Liver (tissue), 9 donors: Measurements from ENCODE around the gene PRRG3. TPM values are rescaled to one million over a fixed set of nuclear protein-coding genes. Genes with fewer than 3 reads are reported as not detected.

Experiments used
- DNase-seq: peaks from one replicate; pipeline ENCODE4 v3.0.0-alpha.2; 2017; ENCODE audit warnings: low spot score
- H3K27ac ChIP-seq, 2 donors: one replicate each; pipeline ENCODE4 v1.7.0; 2013; ENCODE audit warnings: inconsistent platforms in 2 of 2, low read length in 2 of 2, control low read depth in 1 of 2, low read depth in 1 of 2, mild to moderate bottlenecking in 1 of 2
- H3K27me3 ChIP-seq, 4 donors: one replicate each; pipeline versions ENCODE4 v1.6.1 to v1.7.0; 2013; ENCODE audit warnings: low read length in 3 of 4, inconsistent platforms in 1 of 4, mild to moderate bottlenecking in 1 of 4, moderate library complexity in 1 of 4; ENCODE audit not compliant: control insufficient read depth in 4 of 4, insufficient read depth in 4 of 4
- H3K36me3 ChIP-seq, 4 donors: one replicate each; pipeline versions ENCODE4 v1.6.1 to v1.7.0; 2013; ENCODE audit warnings: low read length in 3 of 4, mild to moderate bottlenecking in 3 of 4, low read depth in 1 of 4, moderate library complexity in 1 of 4; ENCODE audit not compliant: control insufficient read depth in 4 of 4, insufficient read depth in 3 of 4
- H3K4me1 ChIP-seq, 4 donors: one replicate each; pipeline versions ENCODE4 v1.6.1 to v1.7.0; 2013; ENCODE audit warnings: low read length in 3 of 4, mild to moderate bottlenecking in 3 of 4, moderate library complexity in 1 of 4; ENCODE audit not compliant: control insufficient read depth in 4 of 4, insufficient read depth in 4 of 4
- H3K4me3 ChIP-seq, 3 donors: one replicate each; pipeline versions ENCODE4 v1.6.1 to v1.7.0; 2013; ENCODE audit warnings: low read length in 3 of 3, control low read depth in 1 of 3, low read depth in 1 of 3, mild to moderate bottlenecking in 1 of 3
- H3K9ac ChIP-seq, 2 donors: one replicate each; pipeline ENCODE4 v1.7.0; 2013; ENCODE audit warnings: low read length in 2 of 2, mild to moderate bottlenecking in 2 of 2, moderate library complexity in 2 of 2, control low read depth in 1 of 2, low read depth in 1 of 2
- H3K9me3 ChIP-seq, 4 donors: one replicate each; pipeline versions ENCODE4 v1.6.1 to v1.7.0; 2013; ENCODE audit warnings: low read length in 3 of 4; ENCODE audit not compliant: control insufficient read depth in 4 of 4
- EGR1 ChIP-seq, 2 donors: IDR thresholded peaks; 2 replicates each; pipeline ENCODE4 v1.6.1; 2016 to 2018; ENCODE audit warnings: antibody characterized with exemption in 2 of 2, low read depth in 2 of 2
- FOXA1 ChIP-seq: IDR thresholded peaks from 2 replicates; pipeline ENCODE4 v1.6.1; 2016; ENCODE audit warnings: antibody characterized with exemption
- FOXA2 ChIP-seq: IDR thresholded peaks from 2 replicates; pipeline ENCODE4 v1.6.1; 2016; ENCODE audit warnings: antibody characterized with exemption
- GABPA ChIP-seq, 2 donors: IDR thresholded peaks in 1 of 2; conservative IDR thresholded peaks in 1 of 2; 2 replicates each; pipeline ENCODE4 v1.6.1; 2016; ENCODE audit warnings: antibody characterized with exemption in 2 of 2, mild to moderate bottlenecking in 1 of 2, moderate library complexity in 1 of 2
- HNF4A ChIP-seq, 2 donors: conservative IDR thresholded peaks; 2 replicates each; pipeline ENCODE4 v1.6.1; 2016; ENCODE audit warnings: antibody characterized with exemption in 2 of 2, mild to moderate bottlenecking in 2 of 2
- HNF4G ChIP-seq: IDR thresholded peaks from 2 replicates; pipeline ENCODE4 v1.6.1; 2016; ENCODE audit warnings: antibody characterized with exemption
- JUND ChIP-seq, 2 donors: IDR thresholded peaks; 2 replicates each; pipeline ENCODE4 v1.6.1; 2016; ENCODE audit warnings: antibody characterized with exemption in 2 of 2
- NR2F2 ChIP-seq: IDR thresholded peaks from 2 replicates; pipeline ENCODE4 v1.6.1; 2016; ENCODE audit warnings: antibody characterized with exemption
- RAD21 ChIP-seq, 2 donors: IDR thresholded peaks; 2 replicates each; pipeline ENCODE4 v1.6.1; 2016; ENCODE audit warnings: antibody characterized with exemption in 2 of 2, mild to moderate bottlenecking in 2 of 2
- RXRA ChIP-seq, 2 donors: IDR thresholded peaks; 2 replicates each; pipeline ENCODE4 v1.6.1; 2017 to 2018; ENCODE audit warnings: antibody characterized with exemption in 2 of 2, mild to moderate bottlenecking in 1 of 2
- SP1 ChIP-seq: IDR thresholded peaks from 2 replicates; pipeline ENCODE4 v1.6.1; 2018; ENCODE audit warnings: antibody characterized with exemption, mild to moderate bottlenecking
- TAF1 ChIP-seq: conservative IDR thresholded peaks from 2 replicates; pipeline ENCODE4 v1.6.1; 2016; ENCODE audit warnings: antibody characterized with exemption, mild to moderate bottlenecking
- YY1 ChIP-seq: IDR thresholded peaks from 2 replicates; pipeline ENCODE4 v1.6.1; 2016; ENCODE audit warnings: antibody characterized with exemption, mild to moderate bottlenecking
- WGBS: extraction: QIAGEN DNeasy Blood & Tissue Kit; methylation state at CpG from one replicate; pipeline ENCODE4 v1.1.7; 2013; 5-methylcytosine and 5-hydroxymethylcytosine counted together
- polyA plus RNA-seq, 2 donors: library from polyadenylated mRNA; stranded (reverse) in 1 of 2; unstranded in 1 of 2; fragments of 200-250 nt in 1 of 2; fragments of >200 nt in 1 of 2; fragmentation: Nextera tagmentation in 1 of 2; extraction: Ambion mirVana in 1 of 2; gene quantifications; one replicate each; pipeline versions ENCODE4 v1.2.1 to v1.2.3, GENCODE V29; 2013 to 2015
- total RNA-seq, 2 donors: library from RNA; depleted of rRNA; stranded (reverse); fragments of >200 nt; gene quantifications; one replicate each; pipeline ENCODE4 v1.2.3, GENCODE V29; 2014
- TF ChIP-seq, protein P1 (sequence below): IDR thresholded peaks from 2 replicates; pipeline ENCODE4 v1.6.1; 2016; ENCODE audit warnings: antibody characterized with exemption, mild to moderate bottlenecking
- TF ChIP-seq, protein P2 (sequence below): IDR thresholded peaks from 2 replicates; pipeline ENCODE4 v1.6.1; 2016; ENCODE audit warnings: antibody characterized with exemption
- TF ChIP-seq, protein P3 (sequence below): IDR thresholded peaks from 2 replicates; pipeline ENCODE4 v1.6.1; 2016; ENCODE audit warnings: antibody characterized with exemption
- TF ChIP-seq, protein P4 (sequence below): IDR thresholded peaks from 2 replicates; pipeline ENCODE4 v1.6.1; 2016; ENCODE audit warnings: antibody characterized with exemption
- TF ChIP-seq, protein P5 (sequence below): fragments of 150-350 bp; IDR thresholded peaks from 2 replicates; pipeline ENCODE4 v1.5.1; 2017; ENCODE audit warnings: improper control_type of control experiment, low read depth, low read length; ENCODE audit not compliant: missing input control
- donor health status: healthy.
- donor health status: healthy.
- donor health status: healthy.
- donor health status: healthy.
- donor health status: healthy.

Gene PRRG3
- total and polyA plus RNA-seq, 4 donors, result under 0.01 to 0.05 (median 0.01) TPM; not detected in 1

DNA sequence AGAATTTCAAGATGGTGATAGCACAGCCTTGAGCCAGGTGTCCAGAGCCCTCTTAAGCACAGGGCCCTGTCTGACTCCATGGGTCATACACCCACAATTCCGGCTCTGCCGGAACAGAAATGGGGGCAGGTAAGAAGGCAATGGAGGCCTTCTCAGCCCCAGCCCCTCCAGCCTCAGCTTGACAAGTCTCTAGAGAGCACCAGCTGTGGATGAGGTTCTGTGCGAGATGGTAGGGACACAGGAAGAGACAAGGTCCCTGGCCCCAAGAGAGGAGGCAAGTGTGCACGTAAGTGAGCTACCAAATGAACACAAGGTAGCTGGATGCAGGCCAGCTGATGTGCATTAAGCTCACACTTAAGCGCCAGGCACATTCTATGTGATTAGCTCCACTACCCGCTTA, 2.4 kb upstream of the PRRG3 start:
- TF ChIP-seq GABPA (IDR thresholded peaks at IDR 0.05 in 1 of 2, conservative IDR thresholded peaks at IDR 0.05 in 1 of 2) (no peak), HNF4G (no peak)
- Histone ChIP-seq H3K9ac (no peak overlapping the region), H3K9me3 (no peaks in the 10 kb centered on the region), H3K27me3 (no peaks in the 10 kb centered on the region), H3K27ac (no peak overlapping the region), H3K4me1 (peaks cover 0 to 3% (median 0%) of the 10 kb centered on the region in 4 donors), H3K36me3 (no peaks in the 10 kb centered on the region), H3K4me3 (no peak overlapping the region)
- WGBS, result 89% methylated on average over 6 of the region's 6 CpGs
- no peak for DNase-seq

DNA sequence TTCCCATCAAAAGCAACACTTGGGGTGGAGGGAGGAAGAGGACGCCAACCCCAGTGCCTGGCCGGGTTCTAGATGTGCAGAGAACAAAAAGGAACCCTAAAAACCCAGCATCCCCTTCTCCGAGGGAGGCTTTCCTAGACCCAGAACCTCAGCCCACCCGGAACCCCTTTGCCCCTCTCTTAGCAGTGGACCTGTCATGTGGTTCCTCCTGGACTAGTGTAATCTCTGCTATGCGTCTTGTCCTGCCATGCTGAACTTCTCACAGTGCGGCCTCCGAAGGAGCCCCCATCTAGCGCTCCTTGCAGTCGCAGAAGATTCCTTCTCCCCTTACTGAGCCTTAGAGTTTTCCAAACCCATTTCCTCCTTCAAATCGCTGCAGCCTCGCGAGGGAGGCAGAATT, 1.1 kb upstream of the PRRG3 start:
- Histone ChIP-seq H3K4me3 (no peak overlapping the region), H3K27me3 (no peaks in the 10 kb centered on the region), H3K4me1 (peaks cover 0 to 3% (median 0%) of the 10 kb centered on the region in 4 donors), H3K27ac (no peak overlapping the region), H3K9ac (no peak overlapping the region), H3K9me3 (no peaks in the 10 kb centered on the region), H3K36me3 (no peaks in the 10 kb centered on the region)
- TF ChIP-seq, protein P1, sequence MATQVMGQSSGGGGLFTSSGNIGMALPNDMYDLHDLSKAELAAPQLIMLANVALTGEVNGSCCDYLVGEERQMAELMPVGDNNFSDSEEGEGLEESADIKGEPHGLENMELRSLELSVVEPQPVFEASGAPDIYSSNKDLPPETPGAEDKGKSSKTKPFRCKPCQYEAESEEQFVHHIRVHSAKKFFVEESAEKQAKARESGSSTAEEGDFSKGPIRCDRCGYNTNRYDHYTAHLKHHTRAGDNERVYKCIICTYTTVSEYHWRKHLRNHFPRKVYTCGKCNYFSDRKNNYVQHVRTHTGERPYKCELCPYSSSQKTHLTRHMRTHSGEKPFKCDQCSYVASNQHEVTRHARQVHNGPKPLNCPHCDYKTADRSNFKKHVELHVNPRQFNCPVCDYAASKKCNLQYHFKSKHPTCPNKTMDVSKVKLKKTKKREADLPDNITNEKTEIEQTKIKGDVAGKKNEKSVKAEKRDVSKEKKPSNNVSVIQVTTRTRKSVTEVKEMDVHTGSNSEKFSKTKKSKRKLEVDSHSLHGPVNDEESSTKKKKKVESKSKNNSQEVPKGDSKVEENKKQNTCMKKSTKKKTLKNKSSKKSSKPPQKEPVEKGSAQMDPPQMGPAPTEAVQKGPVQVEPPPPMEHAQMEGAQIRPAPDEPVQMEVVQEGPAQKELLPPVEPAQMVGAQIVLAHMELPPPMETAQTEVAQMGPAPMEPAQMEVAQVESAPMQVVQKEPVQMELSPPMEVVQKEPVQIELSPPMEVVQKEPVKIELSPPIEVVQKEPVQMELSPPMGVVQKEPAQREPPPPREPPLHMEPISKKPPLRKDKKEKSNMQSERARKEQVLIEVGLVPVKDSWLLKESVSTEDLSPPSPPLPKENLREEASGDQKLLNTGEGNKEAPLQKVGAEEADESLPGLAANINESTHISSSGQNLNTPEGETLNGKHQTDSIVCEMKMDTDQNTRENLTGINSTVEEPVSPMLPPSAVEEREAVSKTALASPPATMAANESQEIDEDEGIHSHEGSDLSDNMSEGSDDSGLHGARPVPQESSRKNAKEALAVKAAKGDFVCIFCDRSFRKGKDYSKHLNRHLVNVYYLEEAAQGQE, result no peak
- no peak for TF ChIP-seq EGR1 (IDR thresholded peaks at IDR 0.05; ENCODE audit: low read depth in 2 of 2)
- TF ChIP-seq HNF4A (conservative IDR thresholded peaks at IDR 0.05), result no peak
- no peak for TF ChIP-seq HNF4G
- no peak for TF ChIP-seq NR2F2
- TF ChIP-seq RAD21 (IDR thresholded peaks at IDR 0.05), result no peak
- no peak for TF ChIP-seq JUND (IDR thresholded peaks at IDR 0.05)
- TF ChIP-seq, protein P2, sequence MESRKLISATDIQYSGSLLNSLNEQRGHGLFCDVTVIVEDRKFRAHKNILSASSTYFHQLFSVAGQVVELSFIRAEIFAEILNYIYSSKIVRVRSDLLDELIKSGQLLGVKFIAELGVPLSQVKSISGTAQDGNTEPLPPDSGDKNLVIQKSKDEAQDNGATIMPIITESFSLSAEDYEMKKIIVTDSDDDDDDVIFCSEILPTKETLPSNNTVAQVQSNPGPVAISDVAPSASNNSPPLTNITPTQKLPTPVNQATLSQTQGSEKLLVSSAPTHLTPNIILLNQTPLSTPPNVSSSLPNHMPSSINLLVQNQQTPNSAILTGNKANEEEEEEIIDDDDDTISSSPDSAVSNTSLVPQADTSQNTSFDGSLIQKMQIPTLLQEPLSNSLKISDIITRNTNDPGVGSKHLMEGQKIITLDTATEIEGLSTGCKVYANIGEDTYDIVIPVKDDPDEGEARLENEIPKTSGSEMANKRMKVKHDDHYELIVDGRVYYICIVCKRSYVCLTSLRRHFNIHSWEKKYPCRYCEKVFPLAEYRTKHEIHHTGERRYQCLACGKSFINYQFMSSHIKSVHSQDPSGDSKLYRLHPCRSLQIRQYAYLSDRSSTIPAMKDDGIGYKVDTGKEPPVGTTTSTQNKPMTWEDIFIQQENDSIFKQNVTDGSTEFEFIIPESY, result no peak
- TF ChIP-seq GABPA (IDR thresholded peaks at IDR 0.05 in 1 of 2, conservative IDR thresholded peaks at IDR 0.05 in 1 of 2), result no peak
- no peak for TF ChIP-seq FOXA1
- TF ChIP-seq, protein P3, sequence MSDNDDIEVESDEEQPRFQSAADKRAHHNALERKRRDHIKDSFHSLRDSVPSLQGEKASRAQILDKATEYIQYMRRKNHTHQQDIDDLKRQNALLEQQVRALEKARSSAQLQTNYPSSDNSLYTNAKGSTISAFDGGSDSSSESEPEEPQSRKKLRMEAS, result no peak
- TF ChIP-seq SP1, result no peak
- no peak for TF ChIP-seq RXRA (IDR thresholded peaks at IDR 0.05)
- TF ChIP-seq, protein P4, sequence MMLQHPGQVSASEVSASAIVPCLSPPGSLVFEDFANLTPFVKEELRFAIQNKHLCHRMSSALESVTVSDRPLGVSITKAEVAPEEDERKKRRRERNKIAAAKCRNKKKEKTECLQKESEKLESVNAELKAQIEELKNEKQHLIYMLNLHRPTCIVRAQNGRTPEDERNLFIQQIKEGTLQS, result no peak
- no peak for TF ChIP-seq FOXA2
- no peak for TF ChIP-seq TAF1
- TF ChIP-seq, protein P5, sequence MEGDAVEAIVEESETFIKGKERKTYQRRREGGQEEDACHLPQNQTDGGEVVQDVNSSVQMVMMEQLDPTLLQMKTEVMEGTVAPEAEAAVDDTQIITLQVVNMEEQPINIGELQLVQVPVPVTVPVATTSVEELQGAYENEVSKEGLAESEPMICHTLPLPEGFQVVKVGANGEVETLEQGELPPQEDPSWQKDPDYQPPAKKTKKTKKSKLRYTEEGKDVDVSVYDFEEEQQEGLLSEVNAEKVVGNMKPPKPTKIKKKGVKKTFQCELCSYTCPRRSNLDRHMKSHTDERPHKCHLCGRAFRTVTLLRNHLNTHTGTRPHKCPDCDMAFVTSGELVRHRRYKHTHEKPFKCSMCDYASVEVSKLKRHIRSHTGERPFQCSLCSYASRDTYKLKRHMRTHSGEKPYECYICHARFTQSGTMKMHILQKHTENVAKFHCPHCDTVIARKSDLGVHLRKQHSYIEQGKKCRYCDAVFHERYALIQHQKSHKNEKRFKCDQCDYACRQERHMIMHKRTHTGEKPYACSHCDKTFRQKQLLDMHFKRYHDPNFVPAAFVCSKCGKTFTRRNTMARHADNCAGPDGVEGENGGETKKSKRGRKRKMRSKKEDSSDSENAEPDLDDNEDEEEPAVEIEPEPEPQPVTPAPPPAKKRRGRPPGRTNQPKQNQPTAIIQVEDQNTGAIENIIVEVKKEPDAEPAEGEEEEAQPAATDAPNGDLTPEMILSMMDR, result no peak
- no peak for TF ChIP-seq YY1
- 69% methylated on average over 12 of the region's 12 CpGs for WGBS
- DNase-seq, result no peak
